GM20000 (cell line): ENCODE data around the gene CASKIN1.

Experiments
- DNase-seq: peaks from one replicate; pipeline ENCODE4 v3.0.0; 2012; ENCODE audit warnings: low spot score
- TF ChIP-seq, protein P1 (sequence below): IDR thresholded peaks from 2 replicates; pipeline ENCODE4 v1.5.1; 2012; ENCODE audit warnings: mild to moderate bottlenecking, control low read depth; ENCODE audit errors: extremely low read depth, missing control alignments

Gene CASKIN1

DNA sequence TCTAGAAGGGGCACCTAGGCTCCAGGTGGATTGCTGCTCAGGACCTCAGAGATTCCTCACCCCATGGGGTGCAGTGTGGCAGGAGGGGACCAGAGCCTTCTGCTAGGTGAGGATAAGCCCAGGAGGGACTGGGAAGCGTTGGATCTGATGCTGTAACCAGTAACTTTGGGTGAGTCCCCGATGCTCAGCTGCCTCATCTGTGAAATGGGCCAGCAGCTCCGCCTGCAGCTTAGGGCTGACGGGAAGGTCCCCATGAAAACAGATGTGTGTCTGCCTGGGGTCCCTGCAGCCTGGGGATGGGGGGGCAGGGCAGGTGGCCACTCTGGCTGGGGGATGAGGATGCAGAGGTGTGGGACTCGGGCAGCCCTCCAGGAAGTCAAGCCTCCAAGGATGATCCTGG, 2.7 kb upstream of the CASKIN1 start:
- TF ChIP-seq, protein P1, sequence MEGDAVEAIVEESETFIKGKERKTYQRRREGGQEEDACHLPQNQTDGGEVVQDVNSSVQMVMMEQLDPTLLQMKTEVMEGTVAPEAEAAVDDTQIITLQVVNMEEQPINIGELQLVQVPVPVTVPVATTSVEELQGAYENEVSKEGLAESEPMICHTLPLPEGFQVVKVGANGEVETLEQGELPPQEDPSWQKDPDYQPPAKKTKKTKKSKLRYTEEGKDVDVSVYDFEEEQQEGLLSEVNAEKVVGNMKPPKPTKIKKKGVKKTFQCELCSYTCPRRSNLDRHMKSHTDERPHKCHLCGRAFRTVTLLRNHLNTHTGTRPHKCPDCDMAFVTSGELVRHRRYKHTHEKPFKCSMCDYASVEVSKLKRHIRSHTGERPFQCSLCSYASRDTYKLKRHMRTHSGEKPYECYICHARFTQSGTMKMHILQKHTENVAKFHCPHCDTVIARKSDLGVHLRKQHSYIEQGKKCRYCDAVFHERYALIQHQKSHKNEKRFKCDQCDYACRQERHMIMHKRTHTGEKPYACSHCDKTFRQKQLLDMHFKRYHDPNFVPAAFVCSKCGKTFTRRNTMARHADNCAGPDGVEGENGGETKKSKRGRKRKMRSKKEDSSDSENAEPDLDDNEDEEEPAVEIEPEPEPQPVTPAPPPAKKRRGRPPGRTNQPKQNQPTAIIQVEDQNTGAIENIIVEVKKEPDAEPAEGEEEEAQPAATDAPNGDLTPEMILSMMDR = no peak
- DNase-seq = no peak

DNA sequence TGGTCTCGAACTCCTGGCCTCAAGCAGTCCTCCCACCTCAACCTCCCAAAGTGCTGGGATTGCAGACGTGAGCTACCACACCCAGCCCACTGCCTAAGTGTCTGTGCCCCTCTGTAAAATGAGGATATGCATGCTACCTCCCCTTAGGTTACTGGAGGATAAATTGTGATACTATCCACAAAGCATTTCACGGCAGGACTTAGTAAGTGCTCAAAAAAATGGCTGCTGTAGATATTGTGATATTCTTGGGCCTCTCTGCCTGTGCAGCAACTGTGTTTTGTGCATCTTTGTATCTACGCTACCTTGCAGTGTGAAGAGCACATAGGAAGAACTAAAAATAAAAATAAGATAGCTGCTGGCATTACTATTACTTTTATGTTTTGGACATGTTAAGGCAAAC, 1.9 kb upstream of the CASKIN1 start:
- no peak for DNase-seq
- TF ChIP-seq, protein P1 = no peak

DNA sequence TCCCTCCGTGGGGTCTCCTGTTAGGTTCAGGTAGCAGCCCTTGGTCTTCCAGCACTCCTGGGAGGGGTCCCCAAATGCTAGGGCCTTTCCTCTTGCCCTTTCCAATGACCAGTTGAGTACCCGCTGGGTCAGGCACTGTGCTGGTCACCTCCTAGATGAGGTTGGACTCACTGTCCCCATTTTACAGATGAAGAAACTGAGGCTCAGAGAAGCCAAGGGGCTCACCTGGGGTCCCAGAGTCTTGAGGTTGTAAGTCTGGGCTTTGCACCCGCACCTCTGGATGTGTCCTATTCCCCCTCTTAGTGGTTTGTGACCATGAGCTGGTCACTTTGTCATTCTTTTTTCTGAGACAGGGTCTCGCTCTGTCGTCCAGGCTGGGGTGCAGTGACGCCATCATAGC, 1.4 kb upstream of the CASKIN1 start:
- TF ChIP-seq, protein P1 = no peak
- DNase-seq = no peak

- DNase-seq = no peak
- TF ChIP-seq, protein P1 = no peak
These were observed 641 bp upstream of the CASKIN1 start for GRCh38 chr16:2196981-2197511.

GRCh38 chr16:2195322-2196161, 863 bp downstream of the CASKIN1 start:
- DNase-seq = no peak
- TF ChIP-seq, protein P1 = no peak

- DNase-seq = peak; percentile 84
- TF ChIP-seq, protein P1 = peak; percentile 36
These were observed 1.5 kb downstream of the CASKIN1 start for GRCh38 chr16:2194852-2195321.

- TF ChIP-seq, protein P1 = no peak
- DNase-seq = no peak
These were observed 2.1 kb downstream of the CASKIN1 start for GRCh38 chr16:2194166-2194834.
